Effector memory CD8-positive, alpha-beta T cell (primary cell): ENCODE measurements around the gene UBAC2.
"Not testable (repeated sequence)": the region's sequence is repeated elsewhere in the genome, so short reads cannot be mapped to it uniquely, and the experiment has no call there.

ENCODE experiments used
- ATAC-seq: fragments of 150-1000 bp; cut with Tn5 transposase; replicated peaks from 2 replicates; pipeline ENCODE4 v1.10.0; 2021; ENCODE audit warnings: mild to moderate bottlenecking, moderate library complexity
- DNase-seq, 3 experiments: peaks; one replicate each; pipeline ENCODE4 v3.0.0; 2021
- H3K27ac Mint-ChIP-seq, 2 donors: one replicate each; pipeline ENCODE4 v1.8.0; 2022; ENCODE audit warnings: mild to moderate bottlenecking in 2 of 2, mixed read lengths in 2 of 2, moderate library complexity in 2 of 2
- H3K27me3 Mint-ChIP-seq, 2 donors: one replicate each; pipeline ENCODE4 v1.8.0; 2022; ENCODE audit warnings: mixed read lengths in 2 of 2
- H3K36me3 Mint-ChIP-seq: one replicate; pipeline ENCODE4 v1.8.0; 2022; ENCODE audit warnings: mild to moderate bottlenecking, moderate library complexity, mixed read lengths; ENCODE audit not compliant: insufficient read depth
- H3K4me1 Mint-ChIP-seq, 2 donors: one replicate each; pipeline ENCODE4 v1.8.0; 2022; ENCODE audit warnings: low read depth in 2 of 2, mixed read lengths in 2 of 2
- H3K4me3 Mint-ChIP-seq, 2 donors: one replicate each; pipeline ENCODE4 v1.8.0; 2022; ENCODE audit warnings: mild to moderate bottlenecking in 2 of 2, mixed read lengths in 2 of 2, moderate library complexity in 2 of 2
- H3K9me3 Mint-ChIP-seq, 2 donors: one replicate each; pipeline ENCODE4 v1.8.0; 2022; ENCODE audit warnings: mixed read lengths in 2 of 2

UBAC2 gene

GRCh38 chr13:99210627-99211026 lies 10.0 kb downstream of the UBAC2 start:
- DNase-seq, H3K9me3 Mint-ChIP-seq, ATAC-seq, H3K27me3 Mint-ChIP-seq: not testable (repeated sequence)
- Mint-ChIP-seq H3K36me3 (peaks cover 30% of the 10 kb centered on the region), H3K4me1 (peaks cover 53 to 66% of the 10 kb centered on the region in 2 donors), H3K27ac (peak overlapping the region in 1 of 2 donors; percentile 75), H3K4me3 (peak overlapping the region in 1 of 2 donors; percentile 11)

- H3K36me3 Mint-ChIP-seq = peaks cover 30% of the 10 kb centered on the region
- H3K27me3 Mint-ChIP-seq = no peaks in the 10 kb centered on the region
- ATAC-seq = no peak
- no peak for DNase-seq
- H3K9me3 Mint-ChIP-seq = no peaks in the 10 kb centered on the region
- no peak overlapping the region for H3K4me3 Mint-ChIP-seq
- peaks cover 47 to 63% of the 10 kb centered on the region in 2 donors for H3K4me1 Mint-ChIP-seq
- peak overlapping the region; percentile 33 to 75 for H3K27ac Mint-ChIP-seq
Measured at GRCh38 chr13:99211421-99212035, 10.9 kb downstream of the UBAC2 start.

- H3K27ac Mint-ChIP-seq = peak overlapping the region; percentile 95 to 96
Measured at GRCh38 chr13:99214232-99214631, 13.6 kb downstream of the UBAC2 start.

GRCh38 chr13:99214731-99215130 lies 14.1 kb downstream of the UBAC2 start:
- Mint-ChIP-seq H3K4me1 (peaks cover 48 to 62% of the 10 kb centered on the region in 2 donors), H3K27me3 (no peaks in the 10 kb centered on the region), H3K36me3 (peaks cover 23% of the 10 kb centered on the region), H3K4me3 (peak overlapping the region; percentile 86 to 88), H3K9me3 (no peaks in the 10 kb centered on the region), H3K27ac (peak overlapping the region; percentile 95 to 96)
- ATAC-seq = no peak
- DNase-seq = no peak

More at GRCh38 chr13:99214232-99214631, 13.6 kb downstream of the UBAC2 start:
- Mint-ChIP-seq H3K36me3 (peaks cover 28% of the 10 kb centered on the region), H3K4me3 (peak overlapping the region; percentile 86 to 88), H3K27me3 (no peaks in the 10 kb centered on the region), H3K9me3 (no peaks in the 10 kb centered on the region), H3K4me1 (peaks cover 50 to 62% of the 10 kb centered on the region in 2 donors)
- DNase-seq = no peak
- peak; percentile 12 for ATAC-seq

- Mint-ChIP-seq H3K27ac (peak overlapping the region; percentile 95 to 96), H3K4me3 (peak overlapping the region; percentile 86 to 88), H3K36me3 (peaks cover 20% of the 10 kb centered on the region), H3K4me1 (peaks cover 47 to 62% of the 10 kb centered on the region in 2 donors), H3K9me3 (no peaks in the 10 kb centered on the region), H3K27me3 (no peaks in the 10 kb centered on the region)
- DNase-seq (peak; percentile 56 to 67 (median 65)), ATAC-seq (peak; percentile 73)
Measured at GRCh38 chr13:99215184-99215830, 14.7 kb downstream of the UBAC2 start.

- ATAC-seq (peak; percentile 7), DNase-seq (peak in 1 of 3 experiments; percentile 26)
- H3K9me3 Mint-ChIP-seq = no peaks in the 10 kb centered on the region
- H3K36me3 Mint-ChIP-seq = peaks cover 25% of the 10 kb centered on the region
- H3K27me3 Mint-ChIP-seq = no peaks in the 10 kb centered on the region
- peaks cover 56 to 71% of the 10 kb centered on the region in 2 donors for H3K4me1 Mint-ChIP-seq
- H3K27ac Mint-ChIP-seq = peak overlapping the region; percentile 94 to 96
- peak overlapping the region; percentile 86 to 88 for H3K4me3 Mint-ChIP-seq
Measured at GRCh38 chr13:99217461-99218110, 16.9 kb downstream of the UBAC2 start.

- H3K4me1 Mint-ChIP-seq = peaks cover 57 to 76% of the 10 kb centered on the region in 2 donors
- H3K27ac Mint-ChIP-seq = peak overlapping the region; percentile 94 to 96
- H3K4me3 Mint-ChIP-seq = peak overlapping the region; percentile 86 to 88
Measured at GRCh38 chr13:99218126-99218525, 17.5 kb downstream of the UBAC2 start.

GRCh38 chr13:99218545-99218944 lies 17.9 kb downstream of the UBAC2 start:
- H3K4me3 Mint-ChIP-seq = peak overlapping the region; percentile 86 to 88
- no peak for ATAC-seq
- DNase-seq = no peak
- H3K36me3 Mint-ChIP-seq = peaks cover 22% of the 10 kb centered on the region
- H3K9me3 Mint-ChIP-seq = no peaks in the 10 kb centered on the region
- peak overlapping the region; percentile 94 to 96 for H3K27ac Mint-ChIP-seq
- H3K27me3 Mint-ChIP-seq = no peaks in the 10 kb centered on the region
- peaks cover 61 to 80% of the 10 kb centered on the region in 2 donors for H3K4me1 Mint-ChIP-seq

More at GRCh38 chr13:99218126-99218525, 17.5 kb downstream of the UBAC2 start:
- DNase-seq (no peak), ATAC-seq (no peak)
- Mint-ChIP-seq H3K9me3 (no peaks in the 10 kb centered on the region), H3K36me3 (peaks cover 25% of the 10 kb centered on the region), H3K27me3 (no peaks in the 10 kb centered on the region)

- peak; percentile 64 to 67 (median 67) for DNase-seq
- H3K27me3 Mint-ChIP-seq = no peaks in the 10 kb centered on the region
- peak overlapping the region; percentile 94 to 96 for H3K27ac Mint-ChIP-seq
- H3K4me3 Mint-ChIP-seq = peak overlapping the region; percentile 86 to 88
- no peaks in the 10 kb centered on the region for H3K9me3 Mint-ChIP-seq
- peaks cover 66 to 83% of the 10 kb centered on the region in 2 donors for H3K4me1 Mint-ChIP-seq
- peak; percentile 80 for ATAC-seq
- peaks cover 22% of the 10 kb centered on the region for H3K36me3 Mint-ChIP-seq
Measured at GRCh38 chr13:99218969-99219368, 18.3 kb downstream of the UBAC2 start.

- ATAC-seq = peak; percentile 26
- no peak for DNase-seq
- peak overlapping the region; percentile 51 to 64 for H3K4me3 Mint-ChIP-seq
- H3K4me1 Mint-ChIP-seq = peaks cover 60 to 80% of the 10 kb centered on the region in 2 donors
- no peaks in the 10 kb centered on the region for H3K9me3 Mint-ChIP-seq
- H3K36me3 Mint-ChIP-seq = peaks cover 18% of the 10 kb centered on the region
- no peaks in the 10 kb centered on the region for H3K27me3 Mint-ChIP-seq
- no peak overlapping the region for H3K27ac Mint-ChIP-seq
Measured at GRCh38 chr13:99220199-99220935, 19.7 kb downstream of the UBAC2 start.

GRCh38 chr13:99221567-99222239 lies 21.0 kb downstream of the UBAC2 start:
- H3K27ac Mint-ChIP-seq = peak overlapping the region; percentile 21 to 76
- H3K36me3 Mint-ChIP-seq = peaks cover 10% of the 10 kb centered on the region
- H3K4me3 Mint-ChIP-seq = peak overlapping the region; percentile 20 to 64
- H3K27me3 Mint-ChIP-seq = no peaks in the 10 kb centered on the region
- ATAC-seq = no peak
- H3K4me1 Mint-ChIP-seq = peaks cover 67 to 88% of the 10 kb centered on the region in 2 donors
- no peaks in the 10 kb centered on the region for H3K9me3 Mint-ChIP-seq
- no peak for DNase-seq

GRCh38 chr13:99223587-99223986 lies 22.9 kb downstream of the UBAC2 start:
- H3K4me3 Mint-ChIP-seq = peak overlapping the region; percentile 49 to 64
- no peaks in the 10 kb centered on the region for H3K27me3 Mint-ChIP-seq
- DNase-seq (no peak), ATAC-seq (no peak)
- H3K9me3 Mint-ChIP-seq = no peaks in the 10 kb centered on the region
- peaks cover 4% of the 10 kb centered on the region for H3K36me3 Mint-ChIP-seq
- peaks cover 65 to 80% of the 10 kb centered on the region in 2 donors for H3K4me1 Mint-ChIP-seq
- peak overlapping the region; percentile 65 to 76 for H3K27ac Mint-ChIP-seq
